Liver (tissue), 9 donors: Measurements from ENCODE around the gene RTP5. TPM values are rescaled to one million over a fixed set of nuclear protein-coding genes. Genes with fewer than 3 reads are reported as not detected.

ENCODE experiments used
- DNase-seq: peaks from one replicate; pipeline ENCODE4 v3.0.0-alpha.2; 2017; ENCODE audit warnings: low spot score
- H3K27ac ChIP-seq, 2 donors: one replicate each; pipeline ENCODE4 v1.7.0; 2013; ENCODE audit warnings: inconsistent platforms in 2 of 2, low read length in 2 of 2, control low read depth in 1 of 2, low read depth in 1 of 2, mild to moderate bottlenecking in 1 of 2
- H3K27me3 ChIP-seq, 4 donors: one replicate each; pipeline versions ENCODE4 v1.6.1 to v1.7.0; 2013; ENCODE audit warnings: low read length in 3 of 4, inconsistent platforms in 1 of 4, mild to moderate bottlenecking in 1 of 4, moderate library complexity in 1 of 4; ENCODE audit not compliant: control insufficient read depth in 4 of 4, insufficient read depth in 4 of 4
- H3K36me3 ChIP-seq, 4 donors: one replicate each; pipeline versions ENCODE4 v1.6.1 to v1.7.0; 2013; ENCODE audit warnings: low read length in 3 of 4, mild to moderate bottlenecking in 3 of 4, low read depth in 1 of 4, moderate library complexity in 1 of 4; ENCODE audit not compliant: control insufficient read depth in 4 of 4, insufficient read depth in 3 of 4
- H3K4me1 ChIP-seq, 4 donors: one replicate each; pipeline versions ENCODE4 v1.6.1 to v1.7.0; 2013; ENCODE audit warnings: low read length in 3 of 4, mild to moderate bottlenecking in 3 of 4, moderate library complexity in 1 of 4; ENCODE audit not compliant: control insufficient read depth in 4 of 4, insufficient read depth in 4 of 4
- H3K4me3 ChIP-seq, 3 donors: one replicate each; pipeline versions ENCODE4 v1.6.1 to v1.7.0; 2013; ENCODE audit warnings: low read length in 3 of 3, control low read depth in 1 of 3, low read depth in 1 of 3, mild to moderate bottlenecking in 1 of 3
- H3K9ac ChIP-seq, 2 donors: one replicate each; pipeline ENCODE4 v1.7.0; 2013; ENCODE audit warnings: low read length in 2 of 2, mild to moderate bottlenecking in 2 of 2, moderate library complexity in 2 of 2, control low read depth in 1 of 2, low read depth in 1 of 2
- H3K9me3 ChIP-seq, 4 donors: one replicate each; pipeline versions ENCODE4 v1.6.1 to v1.7.0; 2013; ENCODE audit warnings: low read length in 3 of 4; ENCODE audit not compliant: control insufficient read depth in 4 of 4
- CTCF ChIP-seq: fragments of 150-350 bp; IDR thresholded peaks from 2 replicates; pipeline ENCODE4 v1.5.1; 2017; ENCODE audit warnings: improper control_type of control experiment, low read depth, low read length; ENCODE audit not compliant: missing input control
- FOXA1 ChIP-seq: IDR thresholded peaks from 2 replicates; pipeline ENCODE4 v1.6.1; 2016; ENCODE audit warnings: antibody characterized with exemption
- FOXA2 ChIP-seq: IDR thresholded peaks from 2 replicates; pipeline ENCODE4 v1.6.1; 2016; ENCODE audit warnings: antibody characterized with exemption
- GABPA ChIP-seq, 2 donors: IDR thresholded peaks in 1 of 2; conservative IDR thresholded peaks in 1 of 2; 2 replicates each; pipeline ENCODE4 v1.6.1; 2016; ENCODE audit warnings: antibody characterized with exemption in 2 of 2, mild to moderate bottlenecking in 1 of 2, moderate library complexity in 1 of 2
- HNF4A ChIP-seq, 2 donors: conservative IDR thresholded peaks; 2 replicates each; pipeline ENCODE4 v1.6.1; 2016; ENCODE audit warnings: antibody characterized with exemption in 2 of 2, mild to moderate bottlenecking in 2 of 2
- HNF4G ChIP-seq: IDR thresholded peaks from 2 replicates; pipeline ENCODE4 v1.6.1; 2016; ENCODE audit warnings: antibody characterized with exemption
- JUND ChIP-seq, 2 donors: IDR thresholded peaks; 2 replicates each; pipeline ENCODE4 v1.6.1; 2016; ENCODE audit warnings: antibody characterized with exemption in 2 of 2
- NR2F2 ChIP-seq: IDR thresholded peaks from 2 replicates; pipeline ENCODE4 v1.6.1; 2016; ENCODE audit warnings: antibody characterized with exemption
- RAD21 ChIP-seq, 2 donors: IDR thresholded peaks; 2 replicates each; pipeline ENCODE4 v1.6.1; 2016; ENCODE audit warnings: antibody characterized with exemption in 2 of 2, mild to moderate bottlenecking in 2 of 2
- RXRA ChIP-seq, 2 donors: IDR thresholded peaks; 2 replicates each; pipeline ENCODE4 v1.6.1; 2017 to 2018; ENCODE audit warnings: antibody characterized with exemption in 2 of 2, mild to moderate bottlenecking in 1 of 2
- SP1 ChIP-seq: IDR thresholded peaks from 2 replicates; pipeline ENCODE4 v1.6.1; 2018; ENCODE audit warnings: antibody characterized with exemption, mild to moderate bottlenecking
- TAF1 ChIP-seq: conservative IDR thresholded peaks from 2 replicates; pipeline ENCODE4 v1.6.1; 2016; ENCODE audit warnings: antibody characterized with exemption, mild to moderate bottlenecking
- YY1 ChIP-seq: IDR thresholded peaks from 2 replicates; pipeline ENCODE4 v1.6.1; 2016; ENCODE audit warnings: antibody characterized with exemption, mild to moderate bottlenecking
- WGBS: extraction: QIAGEN DNeasy Blood & Tissue Kit; methylation state at CpG from one replicate; pipeline ENCODE4 v1.1.7; 2013; 5-methylcytosine and 5-hydroxymethylcytosine counted together
- polyA plus RNA-seq, 2 donors: library from polyadenylated mRNA; stranded (reverse) in 1 of 2; unstranded in 1 of 2; fragments of 200-250 nt in 1 of 2; fragments of >200 nt in 1 of 2; fragmentation: Nextera tagmentation in 1 of 2; extraction: Ambion mirVana in 1 of 2; gene quantifications; one replicate each; pipeline versions ENCODE4 v1.2.1 to v1.2.3, GENCODE V29; 2013 to 2015
- total RNA-seq, 2 donors: library from RNA; depleted of rRNA; stranded (reverse); fragments of >200 nt; gene quantifications; one replicate each; pipeline ENCODE4 v1.2.3, GENCODE V29; 2014
- TF ChIP-seq, protein P1 (sequence below): IDR thresholded peaks from 2 replicates; pipeline ENCODE4 v1.6.1; 2016; ENCODE audit warnings: antibody characterized with exemption, mild to moderate bottlenecking
- TF ChIP-seq, protein P2 (sequence below): IDR thresholded peaks from 2 replicates; pipeline ENCODE4 v1.6.1; 2016; ENCODE audit warnings: antibody characterized with exemption
- TF ChIP-seq, protein P3 (sequence below): IDR thresholded peaks from 2 replicates; pipeline ENCODE4 v1.6.1; 2016; ENCODE audit warnings: antibody characterized with exemption
- donor health status: healthy.
- donor health status: healthy.
- donor health status: healthy.
- donor health status: healthy.
- donor health status: healthy.

RTP5 gene
- total and polyA plus RNA-seq, 4 donors: under 0.01 to 0.03 TPM; not detected in 2

DNA sequence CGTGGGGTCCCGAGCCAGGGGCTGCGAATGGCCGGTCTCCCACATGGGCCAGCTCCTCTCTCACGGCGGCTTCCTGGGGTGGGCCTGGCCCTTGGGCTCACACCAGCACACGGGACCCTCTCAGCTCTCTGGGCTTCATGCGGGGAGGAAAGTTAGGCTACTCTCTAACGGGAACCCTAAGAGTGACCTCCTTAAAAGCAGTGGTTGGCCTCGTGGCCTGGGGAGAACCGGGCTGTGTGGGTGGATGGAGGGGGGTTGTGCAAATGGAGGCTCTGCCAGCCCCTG is 25.8 kb downstream of the RTP5 start:
- Histone ChIP-seq H3K27me3 (no peaks in the 10 kb centered on the region), H3K27ac (peak overlapping the region; percentile 91 to 94), H3K9me3 (no peaks in the 10 kb centered on the region), H3K4me3 (no peak overlapping the region), H3K9ac (no peak overlapping the region), H3K4me1 (peaks cover 3 to 18% (median 11%) of the 10 kb centered on the region in 4 donors), H3K36me3 (peaks cover 0 to 2% (median 0%) of the 10 kb centered on the region in 4 donors)
- no peak for TF ChIP-seq FOXA2
- TF ChIP-seq TAF1: no peak
- no peak for TF ChIP-seq NR2F2
- no peak for TF ChIP-seq FOXA1
- TF ChIP-seq, protein P1, sequence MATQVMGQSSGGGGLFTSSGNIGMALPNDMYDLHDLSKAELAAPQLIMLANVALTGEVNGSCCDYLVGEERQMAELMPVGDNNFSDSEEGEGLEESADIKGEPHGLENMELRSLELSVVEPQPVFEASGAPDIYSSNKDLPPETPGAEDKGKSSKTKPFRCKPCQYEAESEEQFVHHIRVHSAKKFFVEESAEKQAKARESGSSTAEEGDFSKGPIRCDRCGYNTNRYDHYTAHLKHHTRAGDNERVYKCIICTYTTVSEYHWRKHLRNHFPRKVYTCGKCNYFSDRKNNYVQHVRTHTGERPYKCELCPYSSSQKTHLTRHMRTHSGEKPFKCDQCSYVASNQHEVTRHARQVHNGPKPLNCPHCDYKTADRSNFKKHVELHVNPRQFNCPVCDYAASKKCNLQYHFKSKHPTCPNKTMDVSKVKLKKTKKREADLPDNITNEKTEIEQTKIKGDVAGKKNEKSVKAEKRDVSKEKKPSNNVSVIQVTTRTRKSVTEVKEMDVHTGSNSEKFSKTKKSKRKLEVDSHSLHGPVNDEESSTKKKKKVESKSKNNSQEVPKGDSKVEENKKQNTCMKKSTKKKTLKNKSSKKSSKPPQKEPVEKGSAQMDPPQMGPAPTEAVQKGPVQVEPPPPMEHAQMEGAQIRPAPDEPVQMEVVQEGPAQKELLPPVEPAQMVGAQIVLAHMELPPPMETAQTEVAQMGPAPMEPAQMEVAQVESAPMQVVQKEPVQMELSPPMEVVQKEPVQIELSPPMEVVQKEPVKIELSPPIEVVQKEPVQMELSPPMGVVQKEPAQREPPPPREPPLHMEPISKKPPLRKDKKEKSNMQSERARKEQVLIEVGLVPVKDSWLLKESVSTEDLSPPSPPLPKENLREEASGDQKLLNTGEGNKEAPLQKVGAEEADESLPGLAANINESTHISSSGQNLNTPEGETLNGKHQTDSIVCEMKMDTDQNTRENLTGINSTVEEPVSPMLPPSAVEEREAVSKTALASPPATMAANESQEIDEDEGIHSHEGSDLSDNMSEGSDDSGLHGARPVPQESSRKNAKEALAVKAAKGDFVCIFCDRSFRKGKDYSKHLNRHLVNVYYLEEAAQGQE: no peak
- TF ChIP-seq SP1: no peak
- no peak for TF ChIP-seq GABPA (IDR thresholded peaks at IDR 0.05 in 1 of 2, conservative IDR thresholded peaks at IDR 0.05 in 1 of 2)
- TF ChIP-seq, protein P2, sequence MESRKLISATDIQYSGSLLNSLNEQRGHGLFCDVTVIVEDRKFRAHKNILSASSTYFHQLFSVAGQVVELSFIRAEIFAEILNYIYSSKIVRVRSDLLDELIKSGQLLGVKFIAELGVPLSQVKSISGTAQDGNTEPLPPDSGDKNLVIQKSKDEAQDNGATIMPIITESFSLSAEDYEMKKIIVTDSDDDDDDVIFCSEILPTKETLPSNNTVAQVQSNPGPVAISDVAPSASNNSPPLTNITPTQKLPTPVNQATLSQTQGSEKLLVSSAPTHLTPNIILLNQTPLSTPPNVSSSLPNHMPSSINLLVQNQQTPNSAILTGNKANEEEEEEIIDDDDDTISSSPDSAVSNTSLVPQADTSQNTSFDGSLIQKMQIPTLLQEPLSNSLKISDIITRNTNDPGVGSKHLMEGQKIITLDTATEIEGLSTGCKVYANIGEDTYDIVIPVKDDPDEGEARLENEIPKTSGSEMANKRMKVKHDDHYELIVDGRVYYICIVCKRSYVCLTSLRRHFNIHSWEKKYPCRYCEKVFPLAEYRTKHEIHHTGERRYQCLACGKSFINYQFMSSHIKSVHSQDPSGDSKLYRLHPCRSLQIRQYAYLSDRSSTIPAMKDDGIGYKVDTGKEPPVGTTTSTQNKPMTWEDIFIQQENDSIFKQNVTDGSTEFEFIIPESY: no peak
- no peak for TF ChIP-seq JUND (IDR thresholded peaks at IDR 0.05)
- TF ChIP-seq, protein P3, sequence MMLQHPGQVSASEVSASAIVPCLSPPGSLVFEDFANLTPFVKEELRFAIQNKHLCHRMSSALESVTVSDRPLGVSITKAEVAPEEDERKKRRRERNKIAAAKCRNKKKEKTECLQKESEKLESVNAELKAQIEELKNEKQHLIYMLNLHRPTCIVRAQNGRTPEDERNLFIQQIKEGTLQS: no peak
- no peak for TF ChIP-seq CTCF
- TF ChIP-seq RXRA (IDR thresholded peaks at IDR 0.05): no peak
- no peak for DNase-seq
- WGBS: 88% methylated on average over 11 of the region's 11 CpGs

GRCh38 chr2:241895712-241896641 is 26.4 kb downstream of the RTP5 start:
- Histone ChIP-seq H3K9me3 (no peaks in the 10 kb centered on the region), H3K27me3 (no peaks in the 10 kb centered on the region), H3K27ac (peak overlapping the region; percentile 91 to 94), H3K4me3 (no peak overlapping the region), H3K4me1 (peaks cover 3 to 18% (median 11%) of the 10 kb centered on the region in 4 donors), H3K36me3 (no peaks in the 10 kb centered on the region), H3K9ac (peak overlapping the region in 1 of 2 donors; percentile 1)
- no peak for DNase-seq
- 37% methylated on average over 26 of the region's 26 CpGs for WGBS
- peak; percentile 45 for TF ChIP-seq SP1
- no peak for TF ChIP-seq RAD21 (IDR thresholded peaks at IDR 0.05)
- no peak for TF ChIP-seq FOXA1
- TF ChIP-seq JUND (IDR thresholded peaks at IDR 0.05): no peak
- TF ChIP-seq, protein P2: no peak
- TF ChIP-seq GABPA (IDR thresholded peaks at IDR 0.05 in 1 of 2, conservative IDR thresholded peaks at IDR 0.05 in 1 of 2): peak in 1 of 2 donors; percentile 16
- TF ChIP-seq RXRA (IDR thresholded peaks at IDR 0.05): peak; percentile 49 to 67
- TF ChIP-seq TAF1: no peak
- TF ChIP-seq, protein P3: no peak
- TF ChIP-seq YY1: no peak
- no peak for TF ChIP-seq HNF4G
- no peak for TF ChIP-seq HNF4A (conservative IDR thresholded peaks at IDR 0.05)
- TF ChIP-seq NR2F2: peak; percentile 94
- TF ChIP-seq, protein P1: no peak
